K562 (cell line): ENCODE results near the gene SH3BGR. TPM values are rescaled to one million over a fixed set of nuclear protein-coding genes. Genes with fewer than 3 reads are reported as not detected.

Experiments used
- CXXC5 ChIP-seq: fragments of 250-450 bp; sonication (Bioruptor Pico); IDR thresholded peaks from 2 replicates; pipeline ENCODE4 v1.8.0; 2022; ENCODE audit warnings: inconsistent platforms, mild to moderate bottlenecking, moderate library complexity
- GABPB1 ChIP-seq: sonication (generic); formaldehyde crosslinking; IDR thresholded peaks from 2 replicates; pipeline ENCODE4 v1.8.0; 2022; ENCODE audit warnings: mild to moderate bottlenecking, missing genetic modification reagents
- GATAD2A ChIP-seq: fragments of 450-650 bp; IDR thresholded peaks from 2 replicates; pipeline ENCODE4 v1.6.1; 2017
- HDAC8 ChIP-seq: fragments of 450-650 bp; IDR thresholded peaks from 2 replicates; pipeline ENCODE4 v1.6.1; 2016; ENCODE audit warnings: mild to moderate bottlenecking, missing genetic modification characterization, moderate library complexity, missing compliant biosample characterization
- MYBL2 ChIP-seq, 2 experiments: fragments of 450-650 bp in 1 of 2; sonication (generic) in 1 of 2; formaldehyde crosslinking in 1 of 2; IDR thresholded peaks; 2 replicates each; pipeline versions ENCODE4 v1.6.1 to v1.8.1; 2017 to 2022; ENCODE audit warnings: borderline replicate concordance in 1 of 2, inconsistent platforms in 1 of 2, low read depth in 1 of 2, mild to moderate bottlenecking in 1 of 2, missing genetic modification reagents in 1 of 2, moderate library complexity in 1 of 2
- RBM17 ChIP-seq: fragments of 200-400 bp; formaldehyde crosslinking; IDR thresholded peaks from 2 replicates; pipeline ENCODE4 v1.6.1; 2017; ENCODE audit warnings: low read depth, mild to moderate bottlenecking, low read length, borderline replicate concordance
- SPI1 ChIP-seq: IDR thresholded peaks from 2 replicates; pipeline ENCODE4 v1.6.1; 2011; ENCODE audit warnings: low read depth, low read length, control low read depth, borderline replicate concordance
- STAT5A ChIP-seq: IDR thresholded peaks from 2 replicates; pipeline ENCODE4 v1.6.1; 2012; ENCODE audit warnings: low read length, inconsistent platforms, borderline replicate concordance
- ZNF23 ChIP-seq: fragments of 250-450 bp; sonication (Bioruptor Pico); IDR thresholded peaks from 2 replicates; pipeline ENCODE4 v1.4.0; 2020; ENCODE audit warnings: mild to moderate bottlenecking
- ZNF24 ChIP-seq: fragments of 450-650 bp; IDR thresholded peaks from 2 replicates; pipeline ENCODE4 v1.6.1; 2016
- polyA plus RNA-seq, 8 experiments: library from polyadenylated mRNA; depleted of rRNA in 4 of 8; stranded (reverse) in 5 of 8; unstranded in 3 of 8; fragments of >200 nt; fragmentation: Nextera tagmentation in 2 of 8; fragmentation: Illumina TruSeq in 1 of 8; extraction: Ambion mirVana in 2 of 8; extraction: Trizol in 1 of 8; gene quantifications; 2 replicates each; pipeline versions ENCODE4 v1.2.1 to v1.2.3, GENCODE V29; 2011 to 2014; ENCODE audit warnings: inconsistent platforms in 1 of 8, missing spikeins in 1 of 8
- total RNA-seq, 7 experiments: library from RNA; depleted of rRNA in 6 of 7; stranded (reverse); fragments of >200 nt in 6 of 7; fragmentation: Illumina TruSeq in 2 of 7; extraction: Trizol in 2 of 7; gene quantifications; 2 replicates each; pipeline versions ENCODE4 v1.2.1 to v1.2.3, GENCODE V29; 2011 to 2021; ENCODE audit warnings: low replicate concordance in 1 of 7
- TF ChIP-seq, protein P1 (sequence below): fragments of 250-450 bp; sonication (Bioruptor Pico); IDR thresholded peaks from 2 replicates; pipeline ENCODE4 v1.4.0; 2020
- TF ChIP-seq, protein P2 (sequence below): fragments of 250-450 bp; sonication (Bioruptor Pico); IDR thresholded peaks from 2 replicates; pipeline ENCODE4 v1.8.0; 2021; ENCODE audit warnings: mild to moderate bottlenecking, moderate library complexity
- TF ChIP-seq, protein P3 (sequence below), 2 experiments: fragments of 450-650 bp in 1 of 2; sonication (generic) in 1 of 2; formaldehyde crosslinking in 1 of 2; IDR thresholded peaks; 2 replicates each; pipeline versions ENCODE4 v1.7.1 to v1.9.0; 2016 to 2022; ENCODE audit warnings: inconsistent platforms in 1 of 2, mild to moderate bottlenecking in 1 of 2, missing genetic modification reagents in 1 of 2
- TF ChIP-seq, protein P4 (sequence below): fragments of 250-450 bp; sonication (Bioruptor Pico); IDR thresholded peaks from 2 replicates; pipeline ENCODE4 v1.5.0; 2020; ENCODE audit warnings: mild to moderate bottlenecking

The SH3BGR gene
- total and polyA plus RNA-seq, 9 of the 15 experiments (the other 6 are each of a cell fraction or from before 2014, with no cell fraction given): 6.6 to 42.9 (median 25.6) TPM

DNA sequence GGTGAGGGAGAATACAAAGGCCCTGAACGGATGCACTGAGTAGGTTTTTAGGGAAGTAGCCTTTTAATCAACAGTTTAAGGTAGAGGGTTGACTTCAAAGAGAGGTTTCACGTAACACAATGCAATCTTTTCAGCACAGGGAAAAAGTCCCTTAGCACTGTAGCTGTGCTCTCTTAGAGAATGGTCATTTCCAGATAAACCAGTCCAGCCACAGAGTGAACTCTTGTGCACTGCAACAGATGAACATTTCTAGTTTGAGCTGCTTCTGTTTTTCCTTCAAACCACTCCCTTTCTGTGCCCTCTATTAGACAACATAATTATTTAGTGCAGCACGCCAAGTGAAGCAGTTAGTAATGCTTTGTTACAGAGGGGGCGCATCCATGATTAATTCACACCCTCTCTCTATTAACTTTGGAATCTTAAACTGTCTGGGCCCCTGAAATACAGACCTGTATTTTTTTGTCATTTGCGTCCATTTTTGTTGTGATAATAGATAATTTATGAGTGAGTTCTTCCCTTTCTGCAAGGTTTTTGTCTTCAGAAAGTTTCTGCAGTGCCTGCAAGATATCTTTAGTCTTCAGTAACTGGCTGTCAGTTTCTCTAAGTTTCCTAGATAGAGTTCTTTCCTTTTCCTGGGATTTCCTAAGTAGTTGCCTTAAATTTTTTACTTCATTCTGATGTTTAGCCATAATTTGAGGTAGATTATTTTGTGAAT lies 29.1 kb upstream of the SH3BGR start (continued):
- no peak for TF ChIP-seq MYBL2 (IDR thresholded peaks at IDR 0.05; ENCODE audit: low read depth)
- no peak for TF ChIP-seq MYBL2 (CRISPR knock-in tag; IDR thresholded peaks at IDR 0.05; ENCODE audit: borderline replicate concordance)
- TF ChIP-seq, protein P1, sequence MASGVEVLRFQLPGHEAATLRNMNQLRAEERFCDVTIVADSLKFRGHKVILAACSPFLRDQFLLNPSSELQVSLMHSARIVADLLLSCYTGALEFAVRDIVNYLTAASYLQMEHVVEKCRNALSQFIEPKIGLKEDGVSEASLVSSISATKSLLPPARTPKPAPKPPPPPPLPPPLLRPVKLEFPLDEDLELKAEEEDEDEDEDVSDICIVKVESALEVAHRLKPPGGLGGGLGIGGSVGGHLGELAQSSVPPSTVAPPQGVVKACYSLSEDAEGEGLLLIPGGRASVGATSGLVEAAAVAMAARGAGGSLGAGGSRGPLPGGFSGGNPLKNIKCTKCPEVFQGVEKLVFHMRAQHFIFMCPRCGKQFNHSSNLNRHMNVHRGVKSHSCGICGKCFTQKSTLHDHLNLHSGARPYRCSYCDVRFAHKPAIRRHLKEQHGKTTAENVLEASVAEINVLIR: no peak
- no peak for TF ChIP-seq ZNF23
- TF ChIP-seq, protein P2, sequence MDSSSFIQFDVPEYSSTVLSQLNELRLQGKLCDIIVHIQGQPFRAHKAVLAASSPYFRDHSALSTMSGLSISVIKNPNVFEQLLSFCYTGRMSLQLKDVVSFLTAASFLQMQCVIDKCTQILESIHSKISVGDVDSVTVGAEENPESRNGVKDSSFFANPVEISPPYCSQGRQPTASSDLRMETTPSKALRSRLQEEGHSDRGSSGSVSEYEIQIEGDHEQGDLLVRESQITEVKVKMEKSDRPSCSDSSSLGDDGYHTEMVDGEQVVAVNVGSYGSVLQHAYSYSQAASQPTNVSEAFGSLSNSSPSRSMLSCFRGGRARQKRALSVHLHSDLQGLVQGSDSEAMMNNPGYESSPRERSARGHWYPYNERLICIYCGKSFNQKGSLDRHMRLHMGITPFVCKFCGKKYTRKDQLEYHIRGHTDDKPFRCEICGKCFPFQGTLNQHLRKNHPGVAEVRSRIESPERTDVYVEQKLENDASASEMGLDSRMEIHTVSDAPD: no peak
- no peak for TF ChIP-seq ZNF24
- no peak for TF ChIP-seq RBM17
- TF ChIP-seq CXXC5 (CRISPR knock-in tag): peak; percentile 73
- TF ChIP-seq GABPB1 (CRISPR knock-in tag): no peak
- TF ChIP-seq, protein P3, sequence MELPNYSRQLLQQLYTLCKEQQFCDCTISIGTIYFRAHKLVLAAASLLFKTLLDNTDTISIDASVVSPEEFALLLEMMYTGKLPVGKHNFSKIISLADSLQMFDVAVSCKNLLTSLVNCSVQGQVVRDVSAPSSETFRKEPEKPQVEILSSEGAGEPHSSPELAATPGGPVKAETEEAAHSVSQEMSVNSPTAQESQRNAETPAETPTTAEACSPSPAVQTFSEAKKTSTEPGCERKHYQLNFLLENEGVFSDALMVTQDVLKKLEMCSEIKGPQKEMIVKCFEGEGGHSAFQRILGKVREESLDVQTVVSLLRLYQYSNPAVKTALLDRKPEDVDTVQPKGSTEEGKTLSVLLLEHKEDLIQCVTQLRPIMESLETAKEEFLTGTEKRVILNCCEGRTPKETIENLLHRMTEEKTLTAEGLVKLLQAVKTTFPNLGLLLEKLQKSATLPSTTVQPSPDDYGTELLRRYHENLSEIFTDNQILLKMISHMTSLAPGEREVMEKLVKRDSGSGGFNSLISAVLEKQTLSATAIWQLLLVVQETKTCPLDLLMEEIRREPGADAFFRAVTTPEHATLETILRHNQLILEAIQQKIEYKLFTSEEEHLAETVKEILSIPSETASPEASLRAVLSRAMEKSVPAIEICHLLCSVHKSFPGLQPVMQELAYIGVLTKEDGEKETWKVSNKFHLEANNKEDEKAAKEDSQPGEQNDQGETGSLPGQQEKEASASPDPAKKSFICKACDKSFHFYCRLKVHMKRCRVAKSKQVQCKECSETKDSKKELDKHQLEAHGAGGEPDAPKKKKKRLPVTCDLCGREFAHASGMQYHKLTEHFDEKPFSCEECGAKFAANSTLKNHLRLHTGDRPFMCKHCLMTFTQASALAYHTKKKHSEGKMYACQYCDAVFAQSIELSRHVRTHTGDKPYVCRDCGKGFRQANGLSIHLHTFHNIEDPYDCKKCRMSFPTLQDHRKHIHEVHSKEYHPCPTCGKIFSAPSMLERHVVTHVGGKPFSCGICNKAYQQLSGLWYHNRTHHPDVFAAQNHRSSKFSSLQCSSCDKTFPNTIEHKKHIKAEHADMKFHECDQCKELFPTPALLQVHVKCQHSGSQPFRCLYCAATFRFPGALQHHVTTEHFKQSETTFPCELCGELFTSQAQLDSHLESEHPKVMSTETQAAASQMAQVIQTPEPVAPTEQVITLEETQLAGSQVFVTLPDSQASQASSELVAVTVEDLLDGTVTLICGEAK (IDR thresholded peaks at IDR 0.05): no peak; the same call in 1 of the 2 replicates
- TF ChIP-seq, protein P3 (CRISPR knock-in tag; IDR thresholded peaks at IDR 0.05): no peak
- 0 out of 2 replicates have a peak, but pooled peaks have one; percentile 26 for TF ChIP-seq HDAC8 (tag)
- peak; percentile 79 for TF ChIP-seq SPI1
- no peak for TF ChIP-seq GATAD2A
- TF ChIP-seq, protein P4, sequence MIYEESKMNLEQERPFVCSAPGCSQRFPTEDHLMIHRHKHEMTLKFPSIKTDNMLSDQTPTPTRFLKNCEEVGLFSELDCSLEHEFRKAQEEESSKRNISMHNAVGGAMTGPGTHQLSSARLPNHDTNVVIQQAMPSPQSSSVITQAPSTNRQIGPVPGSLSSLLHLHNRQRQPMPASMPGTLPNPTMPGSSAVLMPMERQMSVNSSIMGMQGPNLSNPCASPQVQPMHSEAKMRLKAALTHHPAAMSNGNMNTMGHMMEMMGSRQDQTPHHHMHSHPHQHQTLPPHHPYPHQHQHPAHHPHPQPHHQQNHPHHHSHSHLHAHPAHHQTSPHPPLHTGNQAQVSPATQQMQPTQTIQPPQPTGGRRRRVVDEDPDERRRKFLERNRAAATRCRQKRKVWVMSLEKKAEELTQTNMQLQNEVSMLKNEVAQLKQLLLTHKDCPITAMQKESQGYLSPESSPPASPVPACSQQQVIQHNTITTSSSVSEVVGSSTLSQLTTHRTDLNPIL (CRISPR knock-in tag): no peak
- peak; percentile 51; the same call in 1 of the 2 replicates for TF ChIP-seq STAT5A
